Measurements from ENCODE around the gene SARDH. TPM values are rescaled to one million over a fixed set of nuclear protein-coding genes. Genes with fewer than 3 reads are reported as not detected.
A peak's percentile ranks its signal among the peaks of the same experiment; 100 is the strongest.

Gene SARDH
- total and polyA plus RNA-seq, 2 of the 13 experiments (the other 11 are each of a cell fraction or from before 2014, with no cell fraction given) = 11.6 to 34.9 TPM

GRCh38 chr9:133658442-133659431 is 79.4 kb downstream of the SARDH start (continued):
- no peak for TF ChIP-seq ZNF589 (CRISPR knock-in tag; conservative IDR thresholded peaks at IDR 0.05)
- TF ChIP-seq IKZF5 (CRISPR knock-in tag; IDR thresholded peaks at IDR 0.05) = 0 out of 2 replicates have a peak, but pooled peaks have one; percentile 67
- 0 out of 2 replicates have a peak, but pooled peaks have one; percentile 12 for TF ChIP-seq STAG1 (CRISPR knock-in tag; IDR thresholded peaks at IDR 0.05)
- TF ChIP-seq TRIM24 (CRISPR knock-in tag; IDR thresholded peaks at IDR 0.05) = peak; percentile 21; the same call in 1 of the 2 replicates
- TF ChIP-seq, protein P1, sequence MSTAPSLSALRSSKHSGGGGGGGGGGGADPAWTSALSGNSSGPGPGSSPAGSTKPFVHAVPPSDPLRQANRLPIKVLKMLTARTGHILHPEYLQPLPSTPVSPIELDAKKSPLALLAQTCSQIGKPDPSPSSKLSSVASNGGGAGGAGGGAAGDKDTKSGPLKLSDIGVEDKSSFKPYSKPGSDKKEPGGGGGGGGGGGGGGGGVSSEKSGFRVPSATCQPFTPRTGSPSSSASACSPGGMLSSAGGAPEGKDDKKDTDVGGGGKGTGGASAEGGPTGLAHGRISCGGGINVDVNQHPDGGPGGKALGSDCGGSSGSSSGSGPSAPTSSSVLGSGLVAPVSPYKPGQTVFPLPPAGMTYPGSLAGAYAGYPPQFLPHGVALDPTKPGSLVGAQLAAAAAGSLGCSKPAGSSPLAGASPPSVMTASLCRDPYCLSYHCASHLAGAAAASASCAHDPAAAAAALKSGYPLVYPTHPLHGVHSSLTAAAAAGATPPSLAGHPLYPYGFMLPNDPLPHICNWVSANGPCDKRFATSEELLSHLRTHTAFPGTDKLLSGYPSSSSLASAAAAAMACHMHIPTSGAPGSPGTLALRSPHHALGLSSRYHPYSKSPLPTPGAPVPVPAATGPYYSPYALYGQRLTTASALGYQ (CRISPR knock-in tag; IDR thresholded peaks at IDR 0.05) = peak; percentile 46; the same call in 1 of the 2 replicates
- no peak for TF ChIP-seq ZNF816 (CRISPR knock-in tag; IDR thresholded peaks at IDR 0.05; ENCODE audit: borderline replicate concordance)
- no peak for TF ChIP-seq BRCA1 (CRISPR knock-in tag; IDR thresholded peaks at IDR 0.05)
- no peak for TF ChIP-seq ZNF576 (CRISPR knock-in tag; IDR thresholded peaks at IDR 0.05)
- TF ChIP-seq SP140L (CRISPR knock-in tag; IDR thresholded peaks at IDR 0.05; ENCODE audit: borderline replicate concordance) = no peak
- no peak for TF ChIP-seq NFE2L2 (IDR thresholded peaks at IDR 0.05; ENCODE audit: low read length)
- TF ChIP-seq, protein P2, sequence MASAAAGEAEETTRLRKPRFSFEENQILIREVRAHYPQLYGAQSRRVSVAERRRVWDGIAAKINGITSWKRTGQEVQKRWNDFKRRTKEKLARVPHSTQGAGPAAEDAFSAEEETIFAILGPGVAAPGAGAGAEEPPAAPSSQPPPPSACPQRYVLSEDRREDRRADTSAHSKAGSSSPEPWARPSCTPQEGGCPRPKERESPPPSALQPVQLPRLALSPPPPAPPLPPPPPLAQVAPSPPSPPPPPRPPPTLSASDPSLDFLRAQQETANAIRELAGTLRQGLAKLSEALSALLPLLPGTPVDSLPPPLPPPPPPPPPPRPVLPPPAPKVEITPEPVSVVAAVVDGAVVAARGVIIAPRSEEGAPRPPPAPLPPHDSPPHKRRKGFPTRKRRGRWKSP (CRISPR knock-in tag; IDR thresholded peaks at IDR 0.05) = 0 out of 2 replicates have a peak, but pooled peaks have one; percentile 30
- TF ChIP-seq, protein P3, sequence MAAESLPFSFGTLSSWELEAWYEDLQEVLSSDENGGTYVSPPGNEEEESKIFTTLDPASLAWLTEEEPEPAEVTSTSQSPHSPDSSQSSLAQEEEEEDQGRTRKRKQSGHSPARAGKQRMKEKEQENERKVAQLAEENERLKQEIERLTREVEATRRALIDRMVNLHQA (CRISPR knock-in tag; IDR thresholded peaks at IDR 0.05) = no peak
- no peak for TF ChIP-seq ZZZ3 (CRISPR knock-in tag; IDR thresholded peaks at IDR 0.05; ENCODE audit: borderline replicate concordance)
- TF ChIP-seq ETV5 (CRISPR knock-in tag; IDR thresholded peaks at IDR 0.05; ENCODE audit: borderline replicate concordance) = peak; percentile 43; the same call in 1 of the 2 replicates
- TF ChIP-seq ZNF777 (CRISPR knock-in tag; IDR thresholded peaks at IDR 0.05) = no peak
- TF ChIP-seq NRL (CRISPR knock-in tag; IDR thresholded peaks at IDR 0.05; ENCODE audit: borderline replicate concordance) = no peak
- no peak; the same call in 1 of the 2 replicates for TF ChIP-seq ZNF44 (CRISPR knock-in tag; IDR thresholded peaks at IDR 0.05)
- TF ChIP-seq ZFAT (CRISPR knock-in tag; conservative IDR thresholded peaks at IDR 0.05) = no peak
- TF ChIP-seq, protein P4, sequence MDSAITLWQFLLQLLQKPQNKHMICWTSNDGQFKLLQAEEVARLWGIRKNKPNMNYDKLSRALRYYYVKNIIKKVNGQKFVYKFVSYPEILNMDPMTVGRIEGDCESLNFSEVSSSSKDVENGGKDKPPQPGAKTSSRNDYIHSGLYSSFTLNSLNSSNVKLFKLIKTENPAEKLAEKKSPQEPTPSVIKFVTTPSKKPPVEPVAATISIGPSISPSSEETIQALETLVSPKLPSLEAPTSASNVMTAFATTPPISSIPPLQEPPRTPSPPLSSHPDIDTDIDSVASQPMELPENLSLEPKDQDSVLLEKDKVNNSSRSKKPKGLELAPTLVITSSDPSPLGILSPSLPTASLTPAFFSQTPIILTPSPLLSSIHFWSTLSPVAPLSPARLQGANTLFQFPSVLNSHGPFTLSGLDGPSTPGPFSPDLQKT (CRISPR knock-in tag; IDR thresholded peaks at IDR 0.05; ENCODE audit: borderline replicate concordance) = no peak
- TF ChIP-seq ZNF383 (CRISPR knock-in tag; IDR thresholded peaks at IDR 0.05; ENCODE audit: borderline replicate concordance) = peak; percentile 96; the same call in 1 of the 2 replicates
- TF ChIP-seq PHF8 (CRISPR knock-in tag; IDR thresholded peaks at IDR 0.05) = 0 out of 2 replicates have a peak, but pooled peaks have one; percentile 15
- no peak for TF ChIP-seq RNF2 (conservative IDR thresholded peaks at IDR 0.05; ENCODE audit: low read depth)
- TF ChIP-seq PRPF4 (IDR thresholded peaks at IDR 0.05; ENCODE audit: low read depth, low read length, poor library complexity, severe bottlenecking) = no peak
